Esophagus muscularis mucosa (tissue), 4 donors: ENCODE data around the gene TMEM179.

ENCODE experiments used
- EP300 ChIP-seq: sonication (generic); formaldehyde crosslinking; IDR thresholded peaks from one replicate; pipeline ENCODE4 v1.6.1; 2017; ENCODE audit warnings: antibody characterized with exemption
- POLR2A ChIP-seq: fragments of 450-650 bp; IDR thresholded peaks from one replicate; pipeline ENCODE4 v1.6.1; 2017; ENCODE audit warnings: antibody characterized with exemption, moderate library complexity, mild to moderate bottlenecking, low read depth
- TF ChIP-seq, protein P1 (sequence below), 3 experiments: fragments of 200-600 bp in 2 of 3; fragments of 450-650 bp in 1 of 3; sonication (generic) in 2 of 3; IDR thresholded peaks; one replicate each; pipeline ENCODE4 v1.5.1; 2017 to 2019; ENCODE audit warnings: antibody characterized with exemption in 3 of 3, mild to moderate bottlenecking in 2 of 3, moderate library complexity in 1 of 3

DNA sequence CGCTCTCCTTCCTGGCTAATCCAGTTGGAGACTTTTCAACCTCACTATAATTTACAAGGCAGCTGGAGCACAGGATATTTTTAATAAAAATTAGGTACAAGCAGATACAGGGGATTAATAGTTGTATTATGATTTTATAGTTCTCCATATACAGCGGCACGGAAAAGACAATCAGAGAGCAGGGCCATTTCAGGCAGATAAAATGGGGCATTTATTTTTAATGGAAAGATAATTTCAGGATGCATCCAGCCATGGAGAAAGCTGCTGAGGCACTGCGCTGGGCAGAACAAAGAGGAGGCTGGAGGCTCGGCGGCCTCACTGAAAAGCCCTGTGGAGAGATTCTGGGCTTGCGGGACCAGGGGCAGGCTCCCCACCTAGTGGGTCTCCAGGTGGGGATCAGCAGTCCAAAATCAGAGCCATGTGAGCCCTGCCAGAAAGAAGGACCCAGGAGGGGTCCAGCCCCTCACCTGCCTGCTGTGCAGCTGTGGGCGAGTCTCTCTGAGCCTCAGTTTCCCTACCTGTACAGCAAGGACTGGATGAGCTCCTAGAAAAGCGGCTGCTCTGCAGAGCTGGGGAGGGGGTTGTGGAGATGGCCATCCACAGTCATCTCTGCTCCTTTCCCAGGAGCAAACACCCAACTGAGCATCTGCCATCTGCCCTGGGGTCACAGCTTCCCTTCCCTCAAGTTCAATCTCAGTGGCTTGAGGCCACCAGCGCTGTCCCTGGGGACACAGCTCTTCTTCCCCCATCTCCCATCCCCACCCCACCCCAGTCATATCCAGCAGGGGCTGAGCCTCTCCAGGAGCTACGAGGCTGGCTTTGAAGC is 48.9 kb downstream of the TMEM179 start:
- TF ChIP-seq, protein P1, sequence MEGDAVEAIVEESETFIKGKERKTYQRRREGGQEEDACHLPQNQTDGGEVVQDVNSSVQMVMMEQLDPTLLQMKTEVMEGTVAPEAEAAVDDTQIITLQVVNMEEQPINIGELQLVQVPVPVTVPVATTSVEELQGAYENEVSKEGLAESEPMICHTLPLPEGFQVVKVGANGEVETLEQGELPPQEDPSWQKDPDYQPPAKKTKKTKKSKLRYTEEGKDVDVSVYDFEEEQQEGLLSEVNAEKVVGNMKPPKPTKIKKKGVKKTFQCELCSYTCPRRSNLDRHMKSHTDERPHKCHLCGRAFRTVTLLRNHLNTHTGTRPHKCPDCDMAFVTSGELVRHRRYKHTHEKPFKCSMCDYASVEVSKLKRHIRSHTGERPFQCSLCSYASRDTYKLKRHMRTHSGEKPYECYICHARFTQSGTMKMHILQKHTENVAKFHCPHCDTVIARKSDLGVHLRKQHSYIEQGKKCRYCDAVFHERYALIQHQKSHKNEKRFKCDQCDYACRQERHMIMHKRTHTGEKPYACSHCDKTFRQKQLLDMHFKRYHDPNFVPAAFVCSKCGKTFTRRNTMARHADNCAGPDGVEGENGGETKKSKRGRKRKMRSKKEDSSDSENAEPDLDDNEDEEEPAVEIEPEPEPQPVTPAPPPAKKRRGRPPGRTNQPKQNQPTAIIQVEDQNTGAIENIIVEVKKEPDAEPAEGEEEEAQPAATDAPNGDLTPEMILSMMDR (IDR thresholded peaks at IDR 0.05) = no peak
- TF ChIP-seq EP300 (no peak), POLR2A (no peak)
